Keratinocyte (primary cell): ENCODE data around the gene TBC1D3B. TPM values are rescaled to one million over a fixed set of nuclear protein-coding genes. Genes with fewer than 3 reads are reported as not detected.
"Not testable (repeated sequence)": the region's sequence is repeated elsewhere in the genome, so short reads cannot be mapped to it uniquely, and the experiment has no call there.

Source experiments
- DNase-seq: peaks from one replicate; pipeline ENCODE4 v3.0.0-alpha.2; 2011; ENCODE audit warnings: low read depth, missing footprints, low spot score
- FAIRE-seq: peaks from 2 replicates; lab custom pipeline; 2011; peaks lifted over from hg19 to GRCh38; lab: Jason Lieb, UNC
- H2AFZ ChIP-seq: 2 replicates; pipeline ENCODE4 v1.6.0; 2012; ENCODE audit warnings: low read length, control low read depth, inconsistent platforms; ENCODE audit not compliant: control insufficient read depth
- H3K27ac ChIP-seq: 2 replicates; pipeline ENCODE4 v1.5.1; 2011; ENCODE audit warnings: low read length; ENCODE audit not compliant: control insufficient read depth, insufficient read depth
- H3K27me3 ChIP-seq: 3 replicates; pipeline ENCODE4 v1.6.0; 2011; ENCODE audit warnings: low read length; ENCODE audit not compliant: control insufficient read depth, insufficient read depth; ENCODE audit errors: extremely low read depth
- H3K36me3 ChIP-seq, 2 experiments: 2 replicates in 1 of 2; 3 replicates in 1 of 2; pipeline ENCODE4 v1.5.1; 2011; ENCODE audit warnings: low read length in 2 of 2, mild to moderate bottlenecking in 1 of 2; ENCODE audit not compliant: control insufficient read depth in 2 of 2, insufficient read depth in 2 of 2; ENCODE audit errors: extremely low read depth in 1 of 2
- H3K4me1 ChIP-seq: 3 replicates; pipeline ENCODE4 v1.5.1; 2011; ENCODE audit warnings: low read length; ENCODE audit not compliant: control insufficient read depth, insufficient read depth; ENCODE audit errors: extremely low read depth
- H3K4me2 ChIP-seq: 3 replicates; pipeline ENCODE4 v1.6.0; 2011; ENCODE audit warnings: low read depth, low read length; ENCODE audit not compliant: control insufficient read depth, insufficient read depth; ENCODE audit errors: extremely low read depth
- H3K4me3 ChIP-seq, 3 experiments: fragments of 200-600 bp in 1 of 3; sonication (generic) in 1 of 3; 2 replicates in 2 of 3; 3 replicates in 1 of 3; pipeline ENCODE4 v1.5.1; 2011 to 2016; ENCODE audit warnings: low read length in 3 of 3, mild to moderate bottlenecking in 3 of 3, control low read depth in 2 of 3, inconsistent platforms in 1 of 3, low read depth in 1 of 3, mixed read lengths in 1 of 3, mixed run types in 1 of 3, moderate library complexity in 1 of 3; ENCODE audit not compliant: control insufficient read depth in 2 of 3, insufficient read depth in 2 of 3; ENCODE audit errors: extremely low read depth in 1 of 3
- H3K79me2 ChIP-seq: 2 replicates; pipeline ENCODE4 v1.6.0; 2012; ENCODE audit warnings: low read length; ENCODE audit not compliant: control insufficient read depth, insufficient read depth
- H3K9ac ChIP-seq: 3 replicates; pipeline ENCODE4 v1.6.0; 2011; ENCODE audit warnings: low read length; ENCODE audit not compliant: control insufficient read depth, insufficient read depth; ENCODE audit errors: extremely low read depth
- H3K9me1 ChIP-seq: 3 replicates; pipeline ENCODE4 v1.6.0; 2011; ENCODE audit warnings: low read length; ENCODE audit not compliant: control insufficient read depth, insufficient read depth; ENCODE audit errors: extremely low read depth
- H3K9me3 ChIP-seq: 2 replicates; pipeline ENCODE4 v1.5.1; 2012; ENCODE audit warnings: low read depth, low read length; ENCODE audit not compliant: control insufficient read depth
- H4K20me1 ChIP-seq: 3 replicates; pipeline ENCODE4 v1.6.0; 2011; ENCODE audit warnings: low read length; ENCODE audit not compliant: control insufficient read depth, insufficient read depth; ENCODE audit errors: extremely low read depth
- EZH2 ChIP-seq: IDR thresholded peaks from one replicate; pipeline ENCODE4 v1.6.1; 2012; ENCODE audit warnings: inconsistent platforms, mild to moderate bottlenecking, low read length, moderate library complexity
- dilution Hi-C: fragments of 300-500 bp; cut with MboI; formaldehyde crosslinking; loops from one replicate; pipeline ENCODE4 v1.7.0; 2020; ENCODE audit warnings: low sequenced_read_pairs; ENCODE audit not compliant: extremely low pct_ligation_motif_present
- polyA plus RNA-seq, 5 experiments: library from polyadenylated mRNA; depleted of rRNA in 3 of 5; stranded (reverse) in 3 of 5; stranded (forward) in 1 of 5; unstranded in 1 of 5; fragments of >200 nt; gene quantifications; 1 replicate in 1 of 5; 2 replicates in 3 of 5; 3 replicates in 1 of 5; pipeline versions ENCODE4 v1.2.1 to v1.2.3, GENCODE V29; 2011 to 2012; ENCODE audit warnings: missing spikeins in 2 of 5, low read depth in 1 of 5, low replicate concordance in 1 of 5
- TF ChIP-seq, protein P1 (sequence below), 3 experiments: IDR thresholded peaks in 1 of 3; conservative IDR thresholded peaks in 1 of 3; optimal IDR thresholded peaks in 1 of 3; 2 replicates in 2 of 3; 3 replicates in 1 of 3; pipeline versions ENCODE3 to v1.5.1; 2011; ENCODE audit warnings: low read length in 3 of 3, mild to moderate bottlenecking in 3 of 3, moderate library complexity in 2 of 3, control low read depth in 1 of 3, inconsistent platforms in 1 of 3; ENCODE audit not compliant: insufficient read depth in 2 of 3; ENCODE audit errors: extremely low read depth in 1 of 3

TBC1D3B gene
- polyA plus RNA-seq, 1 donor (not counting 4 experiments of a cell fraction or from before 2014, with no cell fraction given), result 0.71 TPM

DNA sequence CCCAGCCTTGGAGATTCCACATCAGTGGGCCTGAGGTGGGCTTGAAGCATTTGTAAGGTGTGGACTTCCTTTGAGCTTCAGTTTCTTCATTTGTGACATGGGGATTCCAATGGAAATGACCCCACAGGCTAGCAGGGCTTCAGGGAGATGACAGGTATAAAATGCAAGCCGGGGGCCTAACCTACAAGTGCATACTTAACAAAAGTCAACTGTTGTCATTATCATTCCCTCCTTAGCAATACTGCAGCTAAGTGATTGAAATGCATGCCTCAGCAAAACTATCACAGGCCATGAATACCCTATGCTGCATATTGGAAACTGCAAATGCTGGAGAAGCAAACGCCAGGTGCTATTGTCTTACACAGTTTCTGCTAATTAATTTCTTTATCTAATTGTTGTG is 53.0 kb downstream of the TBC1D3B start:
- no peaks in the 10 kb centered on the region for H4K20me1 ChIP-seq
- FAIRE-seq, result no peak
- no peaks in the 10 kb centered on the region for H3K79me2 ChIP-seq
- no peak overlapping the region for H3K4me3 ChIP-seq
- peaks cover 3% of the 10 kb centered on the region for H3K9me3 ChIP-seq
- no peak overlapping the region for H3K4me2 ChIP-seq
- no peak overlapping the region for H2AFZ ChIP-seq
- dilution Hi-C loops, result no loop called here
- no peaks in the 10 kb centered on the region for H3K9me1 ChIP-seq
- DNase-seq, result no peak
- no peaks in the 10 kb centered on the region for H3K4me1 ChIP-seq
- no peak overlapping the region for H3K9ac ChIP-seq
- no peaks in the 10 kb centered on the region for H3K27me3 ChIP-seq
- H3K36me3 ChIP-seq, result no peaks in the 10 kb centered on the region
- TF ChIP-seq, protein P1, sequence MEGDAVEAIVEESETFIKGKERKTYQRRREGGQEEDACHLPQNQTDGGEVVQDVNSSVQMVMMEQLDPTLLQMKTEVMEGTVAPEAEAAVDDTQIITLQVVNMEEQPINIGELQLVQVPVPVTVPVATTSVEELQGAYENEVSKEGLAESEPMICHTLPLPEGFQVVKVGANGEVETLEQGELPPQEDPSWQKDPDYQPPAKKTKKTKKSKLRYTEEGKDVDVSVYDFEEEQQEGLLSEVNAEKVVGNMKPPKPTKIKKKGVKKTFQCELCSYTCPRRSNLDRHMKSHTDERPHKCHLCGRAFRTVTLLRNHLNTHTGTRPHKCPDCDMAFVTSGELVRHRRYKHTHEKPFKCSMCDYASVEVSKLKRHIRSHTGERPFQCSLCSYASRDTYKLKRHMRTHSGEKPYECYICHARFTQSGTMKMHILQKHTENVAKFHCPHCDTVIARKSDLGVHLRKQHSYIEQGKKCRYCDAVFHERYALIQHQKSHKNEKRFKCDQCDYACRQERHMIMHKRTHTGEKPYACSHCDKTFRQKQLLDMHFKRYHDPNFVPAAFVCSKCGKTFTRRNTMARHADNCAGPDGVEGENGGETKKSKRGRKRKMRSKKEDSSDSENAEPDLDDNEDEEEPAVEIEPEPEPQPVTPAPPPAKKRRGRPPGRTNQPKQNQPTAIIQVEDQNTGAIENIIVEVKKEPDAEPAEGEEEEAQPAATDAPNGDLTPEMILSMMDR (optimal IDR thresholded peaks at IDR 0.05 in 1 of 3, IDR thresholded peaks at IDR 0.05 in 1 of 3, conservative IDR thresholded peaks at IDR 0.05 in 1 of 3; ENCODE audit: extremely low read depth in 1 of 3, insufficient read depth in 2 of 3, low read length in 3 of 3), result no peak
- TF ChIP-seq EZH2, result no peak
- no peak overlapping the region for H3K27ac ChIP-seq

DNA sequence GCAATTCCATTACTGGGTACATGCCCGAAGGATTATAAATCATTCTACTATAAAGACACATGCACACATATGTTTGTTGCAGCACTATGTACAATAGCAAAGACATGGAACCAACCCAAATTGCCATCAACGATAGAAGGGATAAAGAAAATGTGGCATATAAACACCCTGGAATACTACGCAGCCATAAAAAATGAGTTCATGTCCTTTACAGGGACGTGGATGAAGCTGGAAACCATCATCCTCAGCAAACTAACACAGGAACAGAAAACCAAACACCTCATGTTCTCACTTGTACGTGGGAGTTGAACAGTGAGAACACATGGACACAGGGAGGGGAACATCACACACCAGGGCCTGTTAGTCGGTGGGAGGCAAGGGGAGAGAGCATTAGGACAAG is 55.3 kb downstream of the TBC1D3B start:
- H3K4me1 ChIP-seq, H3K9ac ChIP-seq, H3K27ac ChIP-seq, H3K4me3 ChIP-seq, H3K27me3 ChIP-seq, H3K4me2 ChIP-seq, H2AFZ ChIP-seq, H3K79me2 ChIP-seq, H3K9me1 ChIP-seq, DNase-seq, H4K20me1 ChIP-seq, H3K36me3 ChIP-seq, FAIRE-seq, H3K9me3 ChIP-seq, dilution Hi-C loops: not testable (repeated sequence)

DNA sequence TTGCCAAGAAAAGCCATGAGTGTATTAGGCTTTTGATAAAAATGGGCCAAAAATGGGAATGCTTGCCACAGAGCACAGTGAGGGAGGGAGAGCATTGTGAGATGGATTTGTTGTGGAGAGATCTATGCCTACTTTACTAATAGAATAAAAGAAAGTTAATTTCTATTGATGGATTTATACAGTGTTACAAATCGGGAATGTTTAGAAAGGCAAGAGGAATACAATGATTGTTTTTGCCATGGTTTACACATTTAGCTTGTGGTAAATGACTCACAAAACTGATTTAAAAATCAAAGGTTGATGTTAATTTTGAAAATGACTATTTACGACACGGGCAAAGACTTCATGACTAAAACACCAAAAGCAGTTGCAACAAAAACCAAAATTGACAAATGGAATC is 56.2 kb downstream of the TBC1D3B start:
- Histone ChIP-seq H3K27me3 (no peaks in the 10 kb centered on the region), H3K4me3 (no peak overlapping the region), H3K4me1 (no peaks in the 10 kb centered on the region), H3K9ac (no peak overlapping the region), H3K9me1 (no peaks in the 10 kb centered on the region), H3K36me3 (no peaks in the 10 kb centered on the region), H3K9me3 (peaks cover 2% of the 10 kb centered on the region), H4K20me1 (no peaks in the 10 kb centered on the region), H3K27ac (no peak overlapping the region), H3K79me2 (no peaks in the 10 kb centered on the region), H3K4me2 (no peak overlapping the region), H2AFZ (no peak overlapping the region)
- FAIRE-seq (no peak), DNase-seq (no peak)
- TF ChIP-seq, protein P1 (optimal IDR thresholded peaks at IDR 0.05 in 1 of 3, IDR thresholded peaks at IDR 0.05 in 1 of 3, conservative IDR thresholded peaks at IDR 0.05 in 1 of 3; ENCODE audit: extremely low read depth in 1 of 3, insufficient read depth in 2 of 3, low read length in 3 of 3), result no peak
- no peak for TF ChIP-seq EZH2
- dilution Hi-C loops, result no loop called here
